Measurements from ENCODE around the gene CGNL1.

- TF ChIP-seq POLR2A (IDR thresholded peaks at IDR 0.05) (no peak), CTCF (IDR thresholded peaks at IDR 0.05) (no peak)
Measured at GRCh38 chr15:57568299-57568698, 192.0 kb downstream of the CGNL1 start.
